Endothelial cell of umbilical vein (primary cell): ENCODE results near the gene HEXIM1. TPM values are rescaled to one million over a fixed set of nuclear protein-coding genes. Genes with fewer than 3 reads are reported as not detected.

Experiments
- BruUV-seq: library from RNA; stranded (reverse); fragments of 400-500 nt; replicated peaks from 2 replicates; lab custom pipeline; 2021; lab: Mats Ljungman, UMichigan
- CTCF ChIA-PET: fragments of 300-600, 350-600 bp; sonication (Branson Sonifier 250); formaldehyde crosslinking; loops from one replicate; lab custom pipeline; 2021; ENCODE audit warnings: antibody characterized with exemption, inconsistent platforms; lab: Charles Lee
- POLR2A ChIA-PET: fragments of 300-600, 350-600 bp; sonication (Branson Sonifier 250); formaldehyde crosslinking; loops from one replicate; lab custom pipeline; 2021; ENCODE audit warnings: antibody characterized with exemption, inconsistent platforms; lab: Charles Lee
- DNase-seq: peaks from one replicate; pipeline ENCODE4 v3.0.0-alpha.2; 2011; ENCODE audit warnings: low read depth, low spot score
- FAIRE-seq: peaks from 2 replicates; lab custom pipeline; 2011; peaks lifted over from hg19 to GRCh38; lab: Jason Lieb, UNC
- H2AFZ ChIP-seq: 2 replicates; pipeline ENCODE4 v1.6.0; 2012; ENCODE audit warnings: low read depth, low read length, control low read depth, inconsistent platforms
- H3K27ac ChIP-seq: 2 replicates; pipeline ENCODE4 v1.5.1; 2011; ENCODE audit warnings: low read depth, mild to moderate bottlenecking, control low read depth, low read length, moderate library complexity; ENCODE audit not compliant: insufficient read depth
- H3K27me3 ChIP-seq, 2 experiments: 2 replicates each; pipeline versions ENCODE4 v1.6.0 to v1.6.1; 2011; ENCODE audit warnings: low read length in 2 of 2, mixed read lengths in 1 of 2; ENCODE audit not compliant: control insufficient read depth in 2 of 2, insufficient read depth in 2 of 2
- H3K36me3 ChIP-seq, 2 experiments: 2 replicates in 1 of 2; 3 replicates in 1 of 2; pipeline ENCODE4 v1.5.1; 2011; ENCODE audit warnings: low read length in 2 of 2, mild to moderate bottlenecking in 1 of 2, moderate library complexity in 1 of 2; ENCODE audit not compliant: control insufficient read depth in 2 of 2, insufficient read depth in 2 of 2; ENCODE audit errors: extremely low read depth in 1 of 2
- H3K4me1 ChIP-seq: 3 replicates; pipeline ENCODE4 v1.5.1; 2011; ENCODE audit warnings: mild to moderate bottlenecking, low read length; ENCODE audit not compliant: control insufficient read depth, insufficient read depth; ENCODE audit errors: extremely low read depth
- H3K4me2 ChIP-seq: 2 replicates; pipeline ENCODE4 v1.6.1; 2011; ENCODE audit warnings: low read length, control low read depth, mixed read lengths; ENCODE audit not compliant: insufficient read depth
- H3K4me3 ChIP-seq, 3 experiments: fragments of 200-600 bp in 1 of 3; sonication (generic), shearing (Covaris generic) in 1 of 3; replicated peaks in 1 of 3; 2 replicates each; pipeline ENCODE4 v1.5.1; 2011 to 2016; ENCODE audit warnings: control low read depth in 3 of 3, low read length in 3 of 3, mild to moderate bottlenecking in 2 of 3, inconsistent platforms in 1 of 3, low read depth in 1 of 3, moderate library complexity in 1 of 3; ENCODE audit not compliant: insufficient read depth in 1 of 3
- H3K79me2 ChIP-seq: 2 replicates; pipeline ENCODE4 v1.6.0; 2012; ENCODE audit warnings: low read length, inconsistent platforms; ENCODE audit not compliant: control insufficient read depth, insufficient read depth
- H3K9ac ChIP-seq: replicated peaks from 2 replicates; pipeline ENCODE3; 2011; ENCODE audit warnings: low read length, control low read depth; ENCODE audit not compliant: insufficient read depth; ENCODE audit errors: extremely low read depth
- H3K9me1 ChIP-seq: replicated peaks from 3 replicates; pipeline ENCODE4 v1.6.0; 2011; ENCODE audit warnings: mild to moderate bottlenecking, low read length; ENCODE audit not compliant: control insufficient read depth, insufficient read depth; ENCODE audit errors: extremely low read depth
- H3K9me3 ChIP-seq: replicated peaks from 2 replicates; pipeline ENCODE4 v1.5.1; 2012; ENCODE audit warnings: low read length, inconsistent platforms; ENCODE audit not compliant: control insufficient read depth, insufficient read depth
- H4K20me1 ChIP-seq: replicated peaks from 2 replicates; pipeline ENCODE3; 2011; ENCODE audit warnings: mild to moderate bottlenecking, low read length; ENCODE audit not compliant: control insufficient read depth, insufficient read depth; ENCODE audit errors: extremely low read depth
- CTCF ChIP-seq, 2 donors: IDR thresholded peaks; 1 replicate in 1 of 2; 2 replicates in 1 of 2; pipeline ENCODE4 v1.5.1; 2011; ENCODE audit warnings: low read length in 2 of 2, mild to moderate bottlenecking in 2 of 2, moderate library complexity in 2 of 2, control low read depth in 1 of 2, inconsistent platforms in 1 of 2, low read depth in 1 of 2; ENCODE audit not compliant: insufficient read depth in 1 of 2; ENCODE audit errors: extremely low read depth in 1 of 2
- EZH2 ChIP-seq: IDR thresholded peaks from 2 replicates; pipeline ENCODE4 v1.6.1; 2012; ENCODE audit warnings: borderline replicate concordance, low read depth, mild to moderate bottlenecking, moderate library complexity, low read length, inconsistent platforms; ENCODE audit not compliant: severe bottlenecking
- FOS ChIP-seq: IDR thresholded peaks from 2 replicates; pipeline ENCODE4 v1.6.1; 2011; ENCODE audit warnings: mild to moderate bottlenecking, low read length, moderate library complexity, borderline replicate concordance; ENCODE audit not compliant: insufficient read depth
- GATA2 ChIP-seq: IDR thresholded peaks from 2 replicates; pipeline ENCODE4 v1.7.0; 2011; ENCODE audit warnings: low read depth, mild to moderate bottlenecking, moderate library complexity, mixed read lengths, low read length; ENCODE audit not compliant: insufficient read length, insufficient read depth
- JUN ChIP-seq: IDR thresholded peaks from 2 replicates; pipeline ENCODE4 v1.6.1; 2011; ENCODE audit warnings: borderline replicate concordance, low read depth; ENCODE audit not compliant: insufficient read length, insufficient read depth
- MAX ChIP-seq: IDR thresholded peaks from 2 replicates; pipeline ENCODE4 v1.6.1; 2011; ENCODE audit not compliant: insufficient read depth, insufficient read length
- MYC ChIP-seq: IDR thresholded peaks from one replicate; pipeline ENCODE4 v1.6.1; 2011; ENCODE audit warnings: mild to moderate bottlenecking, low read depth, low read length
- POLR2A ChIP-seq: IDR thresholded peaks from 2 replicates; pipeline ENCODE4 v1.6.1; 2012; ENCODE audit warnings: low read depth, mild to moderate bottlenecking, control low read depth, low read length
- POLR2AphosphoS5 ChIP-seq: IDR thresholded peaks from 2 replicates; pipeline ENCODE4 v1.6.1; 2012; ENCODE audit warnings: low read depth, mild to moderate bottlenecking, control low read depth, low read length, moderate library complexity; ENCODE audit not compliant: insufficient read depth
- dilution Hi-C: fragments of 300-500 bp; cut with MboI; formaldehyde crosslinking; loops from one replicate; pipeline ENCODE4 v1.15.0; 2019; ENCODE audit warnings: low sequenced_read_pairs; ENCODE audit not compliant: extremely low pct_ligation_motif_present
- intact Hi-C: fragments of 100-400 bp; cut with micrococcal nuclease; formaldehyde crosslinking; loops from one replicate; pipeline ENCODE4 v1.10.0; 2022
- polyA plus RNA-seq, 4 experiments: library from polyadenylated mRNA; depleted of rRNA in 3 of 4; stranded (reverse) in 3 of 4; unstranded in 1 of 4; fragments of >200 nt; gene quantifications; 2 replicates each; pipeline versions ENCODE4 v1.2.1 to v1.2.3, GENCODE V29; 2011 to 2012; ENCODE audit warnings: missing spikeins in 1 of 4
- total RNA-seq: library from RNA; stranded (reverse); gene quantifications from 2 replicates; pipeline ENCODE4 v1.2.3, GENCODE V29; 2021

Gene HEXIM1
- total and polyA plus RNA-seq, 2 donors (not counting 3 experiments of a cell fraction or from before 2014, with no cell fraction given): 7.0 to 20.0 TPM

GRCh38 chr17:45101883-45102811, 46.1 kb upstream of the HEXIM1 start:
- dilution Hi-C loops: no loop called here
- no peaks in the 10 kb centered on the region for H3K4me1 ChIP-seq
- H3K9me3 ChIP-seq: no peaks in the 10 kb centered on the region
- no peaks in the 10 kb centered on the region for H3K9me1 ChIP-seq
- BruUV-seq: no TSS peak
- ChIA-PET CTCF (interaction anchor here (4.3 kb wide), 1 partner anchor 33 kb away, joined by 26 read pairs; the partner anchor contains the start of gene ACBD4), POLR2A (no interaction called here)
- no peak for TF ChIP-seq POLR2AphosphoS5
- no peak for TF ChIP-seq JUN
- TF ChIP-seq MAX: no peak
- TF ChIP-seq EZH2: no peak
- no peak for TF ChIP-seq MYC
- no peak for TF ChIP-seq GATA2
- no peak for TF ChIP-seq CTCF (IDR thresholded peaks at IDR 0.05; ENCODE audit: extremely low read depth in 1 of 2, insufficient read depth in 1 of 2, low read depth in 1 of 2, low read length in 2 of 2)
- TF ChIP-seq FOS: no peak
- TF ChIP-seq POLR2A: no peak
- no peak overlapping the region for H3K4me3 ChIP-seq
- no peak overlapping the region for H3K9ac ChIP-seq
- H3K79me2 ChIP-seq: no peaks in the 10 kb centered on the region
- FAIRE-seq (no peak), DNase-seq (no peak)
- H2AFZ ChIP-seq: no peak overlapping the region
- H3K36me3 ChIP-seq: peaks cover 35 to 69% of the 10 kb centered on the region in 2 experiments
- no peak overlapping the region for H3K27ac ChIP-seq
- intact Hi-C loops: no loop called here
- no peaks in the 10 kb centered on the region for H3K27me3 ChIP-seq
- no peak overlapping the region for H3K4me2 ChIP-seq
- no peaks in the 10 kb centered on the region for H4K20me1 ChIP-seq
